Calu3 (cell line): Measurements from ENCODE around the gene HSP90B1. TPM values are rescaled to one million over a fixed set of nuclear protein-coding genes. Genes with fewer than 3 reads are reported as not detected.

Experiments
- BruUV-seq: library from RNA; stranded (reverse); fragments of 400-500 nt; replicated peaks from 2 replicates; lab custom pipeline; 2021; lab: Mats Ljungman, UMichigan
- CTCF ChIA-PET: fragments of 300-600 bp; sonication (Branson Sonifier 250); formaldehyde crosslinking; loops from one replicate; lab custom pipeline; 2022; ENCODE audit warnings: antibody characterized with exemption; lab: Charles Lee
- DNase-seq: peaks from one replicate; pipeline ENCODE4 v3.0.0; 2022
- H3K27ac Mint-ChIP-seq: one replicate; pipeline ENCODE4 v1.8.0; 2022; ENCODE audit warnings: mixed read lengths; ENCODE audit not compliant: unreplicated experiment
- H3K27me3 Mint-ChIP-seq: one replicate; pipeline ENCODE4 v1.8.0; 2022; ENCODE audit warnings: mixed read lengths; ENCODE audit not compliant: unreplicated experiment
- H3K36me3 Mint-ChIP-seq: one replicate; pipeline ENCODE4 v1.8.0; 2022; ENCODE audit warnings: mild to moderate bottlenecking, moderate library complexity, mixed read lengths; ENCODE audit not compliant: insufficient read depth, unreplicated experiment
- H3K4me1 Mint-ChIP-seq: one replicate; pipeline ENCODE4 v1.8.0; 2022; ENCODE audit warnings: mild to moderate bottlenecking, low read depth, mixed read lengths; ENCODE audit not compliant: unreplicated experiment
- H3K4me3 Mint-ChIP-seq: one replicate; pipeline ENCODE4 v1.8.0; 2022; ENCODE audit warnings: mild to moderate bottlenecking, low read depth, moderate library complexity, mixed read lengths; ENCODE audit not compliant: unreplicated experiment
- H3K9me3 Mint-ChIP-seq: one replicate; pipeline ENCODE4 v1.8.0; 2022; ENCODE audit warnings: low read depth, mixed read lengths; ENCODE audit not compliant: unreplicated experiment
- intact Hi-C: fragments of 100-400 bp; cut with micrococcal nuclease; formaldehyde crosslinking; loops from one replicate; pipeline ENCODE4 v1.10.0; 2022; ENCODE audit not compliant: unreplicated experiment
- total RNA-seq: library from RNA; stranded (reverse); gene quantifications from 2 replicates; pipeline ENCODE4 v1.2.3, GENCODE V29; 2022
- TF ChIP-seq, protein P1 (sequence below): fragments of 200-600 bp; IDR thresholded peaks from one replicate; pipeline ENCODE4 v1.8.0; 2022; ENCODE audit warnings: antibody characterized with exemption; ENCODE audit not compliant: unreplicated experiment

The HSP90B1 gene
- total RNA-seq, 1 experiment from 2014 or later = 1,328 TPM

DNA sequence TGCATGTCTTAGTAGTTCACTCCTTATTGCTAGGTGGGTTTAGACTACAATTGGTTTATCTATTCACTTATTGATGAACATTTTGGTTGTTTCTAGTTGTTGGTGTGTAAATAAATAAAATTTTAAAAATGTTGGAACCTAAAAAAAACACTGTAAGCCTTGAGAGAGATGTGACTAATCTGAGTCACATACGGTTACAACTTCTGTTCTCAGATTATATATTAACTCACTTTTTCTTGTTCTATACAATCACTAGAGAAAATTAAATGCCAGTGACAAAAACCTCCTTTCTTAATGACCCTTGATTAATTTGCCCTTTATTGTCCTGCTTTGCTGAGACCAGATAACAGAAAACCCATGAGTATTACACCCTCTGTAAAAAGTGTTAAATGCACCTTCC lies 28.4 kb downstream of the HSP90B1 start:
- no peaks in the 10 kb centered on the region for H3K27me3 Mint-ChIP-seq
- no TSS peak for BruUV-seq
- H3K4me3 Mint-ChIP-seq = no peak overlapping the region
- H3K4me1 Mint-ChIP-seq = peaks cover 20% of the 10 kb centered on the region
- TF ChIP-seq, protein P1, sequence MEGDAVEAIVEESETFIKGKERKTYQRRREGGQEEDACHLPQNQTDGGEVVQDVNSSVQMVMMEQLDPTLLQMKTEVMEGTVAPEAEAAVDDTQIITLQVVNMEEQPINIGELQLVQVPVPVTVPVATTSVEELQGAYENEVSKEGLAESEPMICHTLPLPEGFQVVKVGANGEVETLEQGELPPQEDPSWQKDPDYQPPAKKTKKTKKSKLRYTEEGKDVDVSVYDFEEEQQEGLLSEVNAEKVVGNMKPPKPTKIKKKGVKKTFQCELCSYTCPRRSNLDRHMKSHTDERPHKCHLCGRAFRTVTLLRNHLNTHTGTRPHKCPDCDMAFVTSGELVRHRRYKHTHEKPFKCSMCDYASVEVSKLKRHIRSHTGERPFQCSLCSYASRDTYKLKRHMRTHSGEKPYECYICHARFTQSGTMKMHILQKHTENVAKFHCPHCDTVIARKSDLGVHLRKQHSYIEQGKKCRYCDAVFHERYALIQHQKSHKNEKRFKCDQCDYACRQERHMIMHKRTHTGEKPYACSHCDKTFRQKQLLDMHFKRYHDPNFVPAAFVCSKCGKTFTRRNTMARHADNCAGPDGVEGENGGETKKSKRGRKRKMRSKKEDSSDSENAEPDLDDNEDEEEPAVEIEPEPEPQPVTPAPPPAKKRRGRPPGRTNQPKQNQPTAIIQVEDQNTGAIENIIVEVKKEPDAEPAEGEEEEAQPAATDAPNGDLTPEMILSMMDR = no peak
- H3K36me3 Mint-ChIP-seq = peaks cover 44% of the 10 kb centered on the region
- intact Hi-C loops = loop anchor here (5.0 kb wide), 1 partner anchor 76 kb away; no protein-coding TSS in a partner anchor
- DNase-seq = no peak
- CTCF ChIA-PET = interaction anchor here (1.0 kb wide), 1 partner anchor 15 kb away, joined by 4 read pairs; no protein-coding TSS in a partner anchor
- H3K9me3 Mint-ChIP-seq = no peaks in the 10 kb centered on the region
- H3K27ac Mint-ChIP-seq = peak overlapping the region; percentile 15

DNA sequence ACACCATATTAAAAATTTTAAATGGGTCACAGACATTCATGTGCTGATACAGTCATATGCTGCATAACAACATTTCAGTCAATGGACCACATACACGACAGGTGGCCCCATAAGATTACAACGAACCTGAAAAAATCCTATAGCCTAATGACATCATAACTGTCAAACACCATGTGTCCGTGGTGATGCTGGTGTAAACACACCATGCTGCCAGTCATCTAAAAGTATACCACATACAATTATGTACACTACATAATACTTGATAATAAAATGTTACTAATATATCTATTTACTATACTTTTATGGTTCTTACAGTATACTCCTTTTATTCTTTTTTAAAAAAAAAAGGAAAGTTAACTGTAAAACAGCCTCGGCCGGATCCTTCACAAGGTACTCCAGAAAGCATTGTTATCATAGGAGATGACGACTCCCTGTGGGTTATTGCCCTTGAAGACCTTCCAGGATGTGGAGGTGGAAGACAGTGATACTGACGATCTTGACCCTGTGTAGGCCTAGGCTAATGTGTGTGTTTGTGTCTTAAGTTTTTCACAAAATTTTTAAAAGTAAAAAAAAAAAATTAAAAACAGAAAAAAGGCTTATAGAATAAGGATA lies 30.5 kb downstream of the HSP90B1 start:
- Mint-ChIP-seq H3K9me3 (no peaks in the 10 kb centered on the region), H3K27ac (no peak overlapping the region), H3K36me3 (peaks cover 44% of the 10 kb centered on the region), H3K4me3 (no peak overlapping the region), H3K27me3 (no peaks in the 10 kb centered on the region), H3K4me1 (peaks cover 23% of the 10 kb centered on the region)
- TF ChIP-seq, protein P1 = no peak
- CTCF ChIA-PET = no interaction called here
- no TSS peak for BruUV-seq
- no peak for DNase-seq
- intact Hi-C loops = no loop called here

DNA sequence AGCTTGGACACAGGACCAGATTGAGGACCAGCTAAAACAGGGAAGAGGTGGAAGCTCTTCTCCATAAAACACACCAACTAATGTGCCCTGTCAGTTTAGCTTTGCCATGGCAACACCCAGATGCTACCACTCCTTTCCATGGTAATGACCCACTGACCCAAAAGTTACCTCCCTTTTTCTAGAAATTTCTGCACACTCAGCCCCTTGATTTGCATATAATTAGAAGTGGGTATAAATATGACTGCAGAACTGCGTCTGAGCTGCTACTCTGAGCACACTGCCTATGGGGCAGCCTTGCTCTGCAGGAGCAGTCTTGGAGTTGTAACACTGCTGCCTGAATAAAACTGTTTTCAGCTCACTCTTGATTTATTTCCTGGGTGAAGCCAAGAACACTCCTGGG lies 32.3 kb downstream of the HSP90B1 start:
- DNase-seq = no peak
- H3K9me3 Mint-ChIP-seq = no peaks in the 10 kb centered on the region
- H3K4me1 Mint-ChIP-seq = peaks cover 17% of the 10 kb centered on the region
- intact Hi-C loops = no loop called here
- H3K27me3 Mint-ChIP-seq = no peaks in the 10 kb centered on the region
- CTCF ChIA-PET = interaction anchor here (0.6 kb wide), 1 partner anchor 165 kb away, joined by 4 read pairs; no protein-coding TSS in a partner anchor
- no peak overlapping the region for H3K27ac Mint-ChIP-seq
- peaks cover 39% of the 10 kb centered on the region for H3K36me3 Mint-ChIP-seq
- H3K4me3 Mint-ChIP-seq = no peak overlapping the region
- TF ChIP-seq, protein P1 = no peak
- BruUV-seq = no TSS peak

DNA sequence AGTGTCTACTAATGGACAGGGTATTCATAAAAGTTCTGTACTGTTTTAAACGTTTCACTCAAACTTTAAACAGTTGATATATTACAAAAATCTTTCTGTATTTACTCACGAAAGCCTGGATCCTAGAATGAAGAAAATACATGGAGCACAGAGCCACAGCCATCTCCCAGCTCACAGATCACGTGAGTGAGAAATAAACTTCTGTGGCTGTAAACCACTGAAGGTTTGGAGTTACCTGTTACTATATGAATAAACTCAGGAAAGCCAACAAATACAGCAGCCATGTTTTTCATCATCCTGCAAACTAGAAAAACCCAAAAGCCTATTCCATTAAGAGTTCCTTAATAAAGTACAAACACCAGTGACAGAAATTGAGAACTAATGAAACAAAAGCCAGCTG lies 34.6 kb downstream of the HSP90B1 start:
- H3K27me3 Mint-ChIP-seq = no peaks in the 10 kb centered on the region
- CTCF ChIA-PET = interaction anchor here (1.3 to 2.0 kb wide), 3 partner anchors 35 to 173 kb away, joined by 3 to 10 read pairs (median 4); partner anchors contain the start of genes HSP90B1 and NFYB
- intact Hi-C loops = loop anchor here (5.0 kb wide), 1 partner anchor 142 kb away; no protein-coding TSS in a partner anchor

More for the DNA sequence above, 34.6 kb downstream of the HSP90B1 start:
- BruUV-seq = no TSS peak
- H3K4me1 Mint-ChIP-seq = peaks cover 27% of the 10 kb centered on the region
- no peak for DNase-seq
- TF ChIP-seq, protein P1 = no peak
- peak overlapping the region; percentile 98 for H3K4me3 Mint-ChIP-seq
- peaks cover 54% of the 10 kb centered on the region for H3K36me3 Mint-ChIP-seq
- H3K27ac Mint-ChIP-seq = peak overlapping the region; percentile 95
- no peaks in the 10 kb centered on the region for H3K9me3 Mint-ChIP-seq
